Thyroid gland (tissue), 4 donors: ENCODE results near the gene BBS9. TPM values are rescaled to one million over a fixed set of nuclear protein-coding genes. Genes with fewer than 3 reads are reported as not detected.

Source experiments
- DNase-seq, 2 donors: peaks; one replicate each; pipeline ENCODE4 v3.0.0-alpha.2; 2019
- H3K27ac ChIP-seq, 3 donors: fragments of 200-600 bp; sonication (generic); 1 replicate in 2 of 3; 2 replicates in 1 of 3; pipeline ENCODE4 v1.5.1; 2016 to 2019; ENCODE audit warnings: mild to moderate bottlenecking in 1 of 3, moderate library complexity in 1 of 3
- H3K27me3 ChIP-seq: fragments of 200-600 bp; sonication (generic); one replicate; pipeline ENCODE4 v1.5.1; 2019
- H3K36me3 ChIP-seq, 2 donors: fragments of 200-600 bp; sonication (generic); one replicate each; pipeline ENCODE4 v1.5.1; 2016 to 2019
- H3K4me1 ChIP-seq, 2 donors: fragments of 200-600 bp; sonication (generic); one replicate each; pipeline ENCODE4 v1.5.1; 2017 to 2019
- H3K4me3 ChIP-seq, 3 donors: fragments of 200-600 bp; sonication (generic); replicated peaks in 1 of 3; 1 replicate in 2 of 3; 2 replicates in 1 of 3; pipeline ENCODE4 v1.5.1; 2016; ENCODE audit warnings: mild to moderate bottlenecking in 1 of 3
- H3K9me3 ChIP-seq: fragments of 200-600 bp; sonication (generic); one replicate; pipeline ENCODE4 v1.5.1; 2017
- CTCF ChIP-seq, 6 experiments: fragments of 200-600 bp in 3 of 6; fragments of 450-650 bp in 3 of 6; sonication (generic) in 3 of 6; IDR thresholded peaks; one replicate each; pipeline ENCODE4 v1.5.1; 2016 to 2019; ENCODE audit warnings: antibody characterized with exemption in 6 of 6, mild to moderate bottlenecking in 2 of 6, inconsistent platforms in 1 of 6, moderate library complexity in 1 of 6
- POLR2A ChIP-seq, 2 donors: fragments of 450-650 bp; IDR thresholded peaks; one replicate each; pipeline ENCODE4 v1.6.1; 2017; ENCODE audit warnings: antibody characterized with exemption in 2 of 2, mild to moderate bottlenecking in 2 of 2, moderate library complexity in 1 of 2
- WGBS, 2 donors: methylation state at CpG; one replicate each; pipeline ENCODE4 v1.1.5; 2017; 5-methylcytosine and 5-hydroxymethylcytosine counted together
- intact Hi-C: fragments of 100-400 bp; cut with DNase I; formaldehyde crosslinking; loops from one replicate; pipeline ENCODE4 v1.15.1; 2023
- total RNA-seq, 4 donors: library from RNA; depleted of rRNA; stranded (reverse); fragments of >200 nt; gene quantifications; one replicate each; pipeline ENCODE4 v1.2.3, GENCODE V29; 2016

Gene BBS9
- total RNA-seq, 4 donors from 2014 or later = 59.2 to 84.8 (median 73.1) TPM

GRCh38 chr7:33616752-33617151 is 487.4 kb downstream of the BBS9 start:
- Histone ChIP-seq H3K4me1 (no peaks in the 10 kb centered on the region), H3K4me3 (no peak overlapping the region), H3K27me3 (no peaks in the 10 kb centered on the region), H3K27ac (no peak overlapping the region), H3K9me3 (no peaks in the 10 kb centered on the region), H3K36me3 (peaks cover 0 to 2% of the 10 kb centered on the region in 2 donors)
- TF ChIP-seq POLR2A (IDR thresholded peaks at IDR 0.05) (no peak), CTCF (IDR thresholded peaks at IDR 0.05) (no peak)
- WGBS, 2 donors = 87 to 90% methylated on average over 2 of the region's 2 CpGs
- DNase-seq = no peak
- intact Hi-C loops = no loop called here

- H3K27me3 ChIP-seq = no peaks in the 10 kb centered on the region
- 95 to 97% methylated on average over 2 of the region's 2 CpGs for WGBS, 2 donors
- H3K36me3 ChIP-seq = peaks cover 0 to 2% of the 10 kb centered on the region in 2 donors
- H3K4me3 ChIP-seq = no peak overlapping the region
- no peaks in the 10 kb centered on the region for H3K9me3 ChIP-seq
- no peak overlapping the region for H3K27ac ChIP-seq
- H3K4me1 ChIP-seq = no peaks in the 10 kb centered on the region
- no peak for TF ChIP-seq CTCF (IDR thresholded peaks at IDR 0.05)
- no peak for TF ChIP-seq POLR2A (IDR thresholded peaks at IDR 0.05)
- DNase-seq = no peak
- intact Hi-C loops = no loop called here
Observed at GRCh38 chr7:33619264-33619663, 489.9 kb downstream of the BBS9 start.

- Histone ChIP-seq H3K27me3 (no peaks in the 10 kb centered on the region), H3K36me3 (no peaks in the 10 kb centered on the region), H3K4me1 (no peaks in the 10 kb centered on the region), H3K9me3 (no peaks in the 10 kb centered on the region), H3K4me3 (no peak overlapping the region), H3K27ac (no peak overlapping the region)
- WGBS, 2 donors = 79 to 87% methylated on average over 1 of the region's 1 CpG
- TF ChIP-seq CTCF (IDR thresholded peaks at IDR 0.05) (no peak), POLR2A (IDR thresholded peaks at IDR 0.05) (no peak)
- no peak for DNase-seq
- intact Hi-C loops = no loop called here
Observed at GRCh38 chr7:33623267-33623666, 493.9 kb downstream of the BBS9 start.

- no peak for DNase-seq
- no peak overlapping the region for H3K4me3 ChIP-seq
- no peaks in the 10 kb centered on the region for H3K4me1 ChIP-seq
- intact Hi-C loops = no loop called here
- no peaks in the 10 kb centered on the region for H3K27me3 ChIP-seq
- H3K36me3 ChIP-seq = no peaks in the 10 kb centered on the region
- TF ChIP-seq CTCF (IDR thresholded peaks at IDR 0.05) = no peak
- H3K9me3 ChIP-seq = no peaks in the 10 kb centered on the region
- H3K27ac ChIP-seq = no peak overlapping the region
Observed at GRCh38 chr7:33624215-33624614, 494.9 kb downstream of the BBS9 start.

GRCh38 chr7:33626869-33627268 is 497.5 kb downstream of the BBS9 start:
- no peaks in the 10 kb centered on the region for H3K36me3 ChIP-seq
- H3K27me3 ChIP-seq = no peaks in the 10 kb centered on the region
- TF ChIP-seq CTCF (IDR thresholded peaks at IDR 0.05) = no peak
- no peak for TF ChIP-seq POLR2A (IDR thresholded peaks at IDR 0.05)
- no peak overlapping the region for H3K4me3 ChIP-seq
- H3K4me1 ChIP-seq = no peaks in the 10 kb centered on the region
- H3K9me3 ChIP-seq = no peaks in the 10 kb centered on the region
- DNase-seq = no peak
- intact Hi-C loops = no loop called here
- no peak overlapping the region for H3K27ac ChIP-seq
- 100% methylated on average over 2 of the region's 2 CpGs for WGBS, 2 donors
